Measurements from ENCODE around the gene TOPAZ1.

TOPAZ1 gene

GRCh38 chr3:44284949-44285348, 43.3 kb downstream of the TOPAZ1 start:
- WGBS, 2 experiments: 90 to 96% methylated on average over 2 of the region's 2 CpGs
- Histone ChIP-seq H3K4me3 (ENCODE audit: insufficient read depth, low read depth, low read length) (no peak overlapping the region), H3K4me1 (ENCODE audit: control insufficient read depth, insufficient read depth, low read length) (no peaks in the 10 kb centered on the region), H3K36me3 (ENCODE audit: control insufficient read depth, insufficient read depth, low read length) (no peaks in the 10 kb centered on the region), H3K9me3 (ENCODE audit: control insufficient read depth, low read length) (no peaks in the 10 kb centered on the region), H3K27me3 (ENCODE audit: control insufficient read depth, insufficient read depth, low read length, poor library complexity, severe bottlenecking) (no peaks in the 10 kb centered on the region), H3K27ac (ENCODE audit: insufficient read depth, low read depth, low read length, poor library complexity, severe bottlenecking) (no peak overlapping the region)

GRCh38 chr3:44289882-44290462, 48.3 kb downstream of the TOPAZ1 start:
- 82 to 88% methylated on average over 3 of the region's 3 CpGs for WGBS, 2 experiments
- H3K9me3 ChIP-seq (ENCODE audit: control insufficient read depth, low read length): no peaks in the 10 kb centered on the region
- no peak overlapping the region for H3K4me3 ChIP-seq (ENCODE audit: insufficient read depth, low read depth, low read length)
- no peaks in the 10 kb centered on the region for H3K4me1 ChIP-seq (ENCODE audit: control insufficient read depth, insufficient read depth, low read length)
- no peak overlapping the region for H3K27ac ChIP-seq (ENCODE audit: insufficient read depth, low read depth, low read length, poor library complexity, severe bottlenecking)
- H3K27me3 ChIP-seq (ENCODE audit: control insufficient read depth, insufficient read depth, low read length, poor library complexity, severe bottlenecking): no peaks in the 10 kb centered on the region
- H3K36me3 ChIP-seq (ENCODE audit: control insufficient read depth, insufficient read depth, low read length): no peaks in the 10 kb centered on the region

GRCh38 chr3:44292276-44292675, 50.6 kb downstream of the TOPAZ1 start:
- Histone ChIP-seq H3K27me3 (ENCODE audit: control insufficient read depth, insufficient read depth, low read length, poor library complexity, severe bottlenecking) (no peaks in the 10 kb centered on the region), H3K4me1 (ENCODE audit: control insufficient read depth, insufficient read depth, low read length) (no peaks in the 10 kb centered on the region), H3K4me3 (ENCODE audit: insufficient read depth, low read depth, low read length) (no peak overlapping the region), H3K27ac (ENCODE audit: insufficient read depth, low read depth, low read length, poor library complexity, severe bottlenecking) (no peak overlapping the region), H3K36me3 (ENCODE audit: control insufficient read depth, insufficient read depth, low read length) (no peaks in the 10 kb centered on the region), H3K9me3 (ENCODE audit: control insufficient read depth, low read length) (no peaks in the 10 kb centered on the region)
- WGBS, 2 experiments: 87 to 92% methylated on average over 2 of the region's 2 CpGs

GRCh38 chr3:44292947-44293346, 51.3 kb downstream of the TOPAZ1 start:
- Histone ChIP-seq H3K27ac (ENCODE audit: insufficient read depth, low read depth, low read length, poor library complexity, severe bottlenecking) (no peak overlapping the region), H3K27me3 (ENCODE audit: control insufficient read depth, insufficient read depth, low read length, poor library complexity, severe bottlenecking) (no peaks in the 10 kb centered on the region), H3K9me3 (ENCODE audit: control insufficient read depth, low read length) (no peaks in the 10 kb centered on the region), H3K36me3 (ENCODE audit: control insufficient read depth, insufficient read depth, low read length) (no peaks in the 10 kb centered on the region), H3K4me1 (ENCODE audit: control insufficient read depth, insufficient read depth, low read length) (no peaks in the 10 kb centered on the region), H3K4me3 (ENCODE audit: insufficient read depth, low read depth, low read length) (no peak overlapping the region)
- WGBS, 2 experiments: no CpG with 5 or more reads among the region's 1 CpG

GRCh38 chr3:44297255-44297654, 55.6 kb downstream of the TOPAZ1 start:
- no peaks in the 10 kb centered on the region for H3K9me3 ChIP-seq (ENCODE audit: control insufficient read depth, low read length)
- H3K27me3 ChIP-seq (ENCODE audit: control insufficient read depth, insufficient read depth, low read length, poor library complexity, severe bottlenecking): no peaks in the 10 kb centered on the region
- H3K27ac ChIP-seq (ENCODE audit: insufficient read depth, low read depth, low read length, poor library complexity, severe bottlenecking): no peak overlapping the region
- H3K4me1 ChIP-seq (ENCODE audit: control insufficient read depth, insufficient read depth, low read length): no peaks in the 10 kb centered on the region
- H3K4me3 ChIP-seq (ENCODE audit: insufficient read depth, low read depth, low read length): no peak overlapping the region
- H3K36me3 ChIP-seq (ENCODE audit: control insufficient read depth, insufficient read depth, low read length): no peaks in the 10 kb centered on the region

GRCh38 chr3:44301746-44302145, 60.1 kb downstream of the TOPAZ1 start:
- H3K4me3 ChIP-seq (ENCODE audit: insufficient read depth, low read depth, low read length): no peak overlapping the region
- no peaks in the 10 kb centered on the region for H3K9me3 ChIP-seq (ENCODE audit: control insufficient read depth, low read length)
- no peaks in the 10 kb centered on the region for H3K4me1 ChIP-seq (ENCODE audit: control insufficient read depth, insufficient read depth, low read length)
- H3K27me3 ChIP-seq (ENCODE audit: control insufficient read depth, insufficient read depth, low read length, poor library complexity, severe bottlenecking): no peaks in the 10 kb centered on the region
- H3K36me3 ChIP-seq (ENCODE audit: control insufficient read depth, insufficient read depth, low read length): no peaks in the 10 kb centered on the region
- WGBS, 2 experiments: 95 to 97% methylated on average over 2 of the region's 3 CpGs
- no peak overlapping the region for H3K27ac ChIP-seq (ENCODE audit: insufficient read depth, low read depth, low read length, poor library complexity, severe bottlenecking)

- Histone ChIP-seq H3K4me3 (ENCODE audit: insufficient read depth, low read depth, low read length) (no peak overlapping the region), H3K27ac (ENCODE audit: insufficient read depth, low read depth, low read length, poor library complexity, severe bottlenecking) (no peak overlapping the region), H3K36me3 (ENCODE audit: control insufficient read depth, insufficient read depth, low read length) (no peaks in the 10 kb centered on the region), H3K9me3 (ENCODE audit: control insufficient read depth, low read length) (no peaks in the 10 kb centered on the region), H3K27me3 (ENCODE audit: control insufficient read depth, insufficient read depth, low read length, poor library complexity, severe bottlenecking) (no peaks in the 10 kb centered on the region), H3K4me1 (ENCODE audit: control insufficient read depth, insufficient read depth, low read length) (no peaks in the 10 kb centered on the region)
Observed at GRCh38 chr3:44309500-44309899, 67.8 kb downstream of the TOPAZ1 start.

- Histone ChIP-seq H3K27me3 (ENCODE audit: control insufficient read depth, insufficient read depth, low read length, poor library complexity, severe bottlenecking) (no peaks in the 10 kb centered on the region), H3K4me1 (ENCODE audit: control insufficient read depth, insufficient read depth, low read length) (no peaks in the 10 kb centered on the region), H3K27ac (ENCODE audit: insufficient read depth, low read depth, low read length, poor library complexity, severe bottlenecking) (no peak overlapping the region), H3K9me3 (ENCODE audit: control insufficient read depth, low read length) (no peaks in the 10 kb centered on the region), H3K36me3 (ENCODE audit: control insufficient read depth, insufficient read depth, low read length) (no peaks in the 10 kb centered on the region), H3K4me3 (ENCODE audit: insufficient read depth, low read depth, low read length) (no peak overlapping the region)
- WGBS, 2 experiments: 62 to 63% methylated on average over 8 of the region's 8 CpGs
Observed at GRCh38 chr3:44318891-44319311, 77.2 kb downstream of the TOPAZ1 start.

GRCh38 chr3:44321335-44321734, 79.6 kb downstream of the TOPAZ1 start:
- Histone ChIP-seq H3K4me1 (ENCODE audit: control insufficient read depth, insufficient read depth, low read length) (no peaks in the 10 kb centered on the region), H3K4me3 (ENCODE audit: insufficient read depth, low read depth, low read length) (no peak overlapping the region), H3K27me3 (ENCODE audit: control insufficient read depth, insufficient read depth, low read length, poor library complexity, severe bottlenecking) (no peaks in the 10 kb centered on the region), H3K36me3 (ENCODE audit: control insufficient read depth, insufficient read depth, low read length) (no peaks in the 10 kb centered on the region), H3K9me3 (ENCODE audit: control insufficient read depth, low read length) (no peaks in the 10 kb centered on the region), H3K27ac (ENCODE audit: insufficient read depth, low read depth, low read length, poor library complexity, severe bottlenecking) (no peak overlapping the region)
- WGBS, 2 experiments: 73 to 75% methylated on average over 3 of the region's 3 CpGs

- WGBS, 2 experiments: 20 to 37% methylated on average over 2 to 4 of the region's 4 CpGs
- H3K4me1 ChIP-seq (ENCODE audit: control insufficient read depth, insufficient read depth, low read length): no peaks in the 10 kb centered on the region
- H3K27me3 ChIP-seq (ENCODE audit: control insufficient read depth, insufficient read depth, low read length, poor library complexity, severe bottlenecking): no peaks in the 10 kb centered on the region
- no peaks in the 10 kb centered on the region for H3K9me3 ChIP-seq (ENCODE audit: control insufficient read depth, low read length)
- H3K4me3 ChIP-seq (ENCODE audit: insufficient read depth, low read depth, low read length): no peak overlapping the region
- no peak overlapping the region for H3K27ac ChIP-seq (ENCODE audit: insufficient read depth, low read depth, low read length, poor library complexity, severe bottlenecking)
- no peaks in the 10 kb centered on the region for H3K36me3 ChIP-seq (ENCODE audit: control insufficient read depth, insufficient read depth, low read length)
Observed at GRCh38 chr3:44323341-44323955, 81.8 kb downstream of the TOPAZ1 start.

GRCh38 chr3:44324584-44324983, 82.9 kb downstream of the TOPAZ1 start:
- no peaks in the 10 kb centered on the region for H3K36me3 ChIP-seq (ENCODE audit: control insufficient read depth, insufficient read depth, low read length)
- H3K27me3 ChIP-seq (ENCODE audit: control insufficient read depth, insufficient read depth, low read length, poor library complexity, severe bottlenecking): no peaks in the 10 kb centered on the region
- H3K4me1 ChIP-seq (ENCODE audit: control insufficient read depth, insufficient read depth, low read length): no peaks in the 10 kb centered on the region
- no peak overlapping the region for H3K4me3 ChIP-seq (ENCODE audit: insufficient read depth, low read depth, low read length)
- H3K27ac ChIP-seq (ENCODE audit: insufficient read depth, low read depth, low read length, poor library complexity, severe bottlenecking): no peak overlapping the region
- no peaks in the 10 kb centered on the region for H3K9me3 ChIP-seq (ENCODE audit: control insufficient read depth, low read length)

Data from ectodermal cell (in vitro differentiated cells).